PC-9 (cell line): ENCODE measurements around the gene CNGA3.

ENCODE experiments used
- CTCF ChIP-seq: fragments of 200-600 bp; sonication (generic); conservative IDR thresholded peaks from 2 replicates; pipeline ENCODE4 v1.6.1; 2017; ENCODE audit warnings: mixed run types, antibody characterized with exemption, mild to moderate bottlenecking, moderate library complexity
- EZH2 ChIP-seq: fragments of 200-600 bp; sonication (generic); IDR thresholded peaks from 2 replicates; pipeline ENCODE4 v1.8.0; 2017; ENCODE audit warnings: antibody characterized with exemption, low read depth

GRCh38 chr2:98376996-98377395, 30.7 kb downstream of the CNGA3 start:
- no peak for TF ChIP-seq CTCF
- no peak for TF ChIP-seq EZH2
